ENCODE data around the gene PICK1.
"Not testable (repeated sequence)": the region's sequence is repeated elsewhere in the genome, so short reads cannot be mapped to it uniquely, and the experiment has no call there.

Gene PICK1

DNA sequence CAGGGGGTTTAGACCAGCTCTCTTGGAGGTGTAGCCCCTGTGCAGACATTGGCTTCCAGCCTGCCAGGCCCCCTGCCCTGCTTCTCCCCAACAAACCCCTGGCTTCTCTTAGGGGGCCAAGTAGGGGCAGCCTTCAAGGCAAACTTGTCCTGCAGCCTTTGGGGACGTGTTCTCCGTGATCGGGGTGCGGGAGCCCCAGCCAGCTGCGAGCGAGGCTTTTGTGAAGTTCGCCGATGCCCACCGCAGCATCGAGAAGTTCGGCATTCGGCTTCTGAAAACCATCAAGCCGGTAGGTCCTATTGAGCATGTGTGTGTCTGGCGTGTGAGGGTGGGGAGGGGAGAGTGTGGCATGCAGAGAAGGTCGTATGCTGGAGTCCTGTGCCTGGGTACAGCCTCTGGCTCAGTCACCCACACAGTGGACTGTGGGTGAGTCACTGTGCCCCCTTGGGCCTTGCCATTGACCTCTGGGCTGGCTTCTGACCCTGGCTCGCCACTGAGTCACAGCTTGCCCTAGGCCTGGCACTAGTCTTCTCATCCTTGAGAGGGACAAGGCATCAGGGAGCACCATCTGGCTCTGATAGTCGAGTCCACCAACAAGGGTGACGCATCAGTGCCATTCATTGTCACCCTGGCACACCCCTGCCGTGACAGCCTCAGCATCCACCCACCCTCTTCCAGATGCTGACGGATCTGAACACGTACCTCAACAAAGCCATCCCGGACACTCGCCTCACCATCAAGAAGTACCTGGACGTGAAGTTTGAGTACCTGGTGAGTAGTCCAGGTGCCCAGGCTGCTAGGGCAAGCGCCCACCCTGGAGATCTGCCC, 15.3 kb downstream of the PICK1 start:
- DNase-seq (ENCODE audit: extremely low spot score, insufficient read length, low read depth) (no peak), FAIRE-seq (no peak)

- FAIRE-seq: no peak
- no peak for DNase-seq (ENCODE audit: extremely low spot score, insufficient read length, low read depth)
Measured at GRCh38 chr22:38073150-38074130, 16.2 kb downstream of the PICK1 start.

- no peak for FAIRE-seq
- DNase-seq (ENCODE audit: extremely low spot score, insufficient read length, low read depth): no peak
Measured at GRCh38 chr22:38074181-38075104, 17.2 kb downstream of the PICK1 start.

DNA sequence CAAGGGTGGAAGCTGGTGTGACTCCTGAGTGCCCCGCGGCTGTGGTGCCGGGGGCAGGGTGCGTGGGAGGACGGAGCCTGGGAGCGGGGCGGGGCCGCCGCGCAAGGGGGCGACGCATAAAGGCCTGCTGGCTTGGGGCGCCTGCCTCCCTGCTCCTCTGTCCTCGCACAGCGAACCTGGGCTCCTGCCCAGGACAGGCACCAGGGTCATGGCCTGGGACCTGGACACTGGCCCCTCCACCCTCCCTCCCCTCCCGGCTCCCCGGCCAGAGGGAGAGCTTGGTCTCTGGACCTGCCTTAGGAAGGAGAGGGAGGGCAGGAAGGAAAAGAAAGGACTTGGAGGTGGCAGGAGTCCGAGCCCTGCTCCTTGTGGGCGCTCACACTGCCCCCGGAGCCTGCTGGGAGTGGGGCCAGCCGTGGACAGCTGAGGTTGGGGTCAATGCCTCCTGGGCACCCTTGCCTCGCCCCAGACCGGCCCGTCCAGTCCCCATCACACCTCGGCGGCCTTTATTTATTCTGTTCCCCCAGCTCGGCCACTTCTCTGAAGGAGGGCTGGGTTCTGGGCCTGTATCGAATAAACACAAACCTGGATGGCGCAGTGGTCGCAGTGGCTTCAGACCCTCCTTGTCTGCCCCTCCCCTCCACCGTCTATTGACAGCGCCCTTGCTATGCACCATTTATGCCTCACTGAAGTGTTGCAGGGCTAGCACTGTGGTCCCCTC, 18.1 kb downstream of the PICK1 start:
- DNase-seq (ENCODE audit: extremely low spot score, insufficient read length, low read depth): no peak
- FAIRE-seq: no peak

GRCh38 chr22:38075961-38076360, 18.8 kb downstream of the PICK1 start:
- no peak for FAIRE-seq

DNA sequence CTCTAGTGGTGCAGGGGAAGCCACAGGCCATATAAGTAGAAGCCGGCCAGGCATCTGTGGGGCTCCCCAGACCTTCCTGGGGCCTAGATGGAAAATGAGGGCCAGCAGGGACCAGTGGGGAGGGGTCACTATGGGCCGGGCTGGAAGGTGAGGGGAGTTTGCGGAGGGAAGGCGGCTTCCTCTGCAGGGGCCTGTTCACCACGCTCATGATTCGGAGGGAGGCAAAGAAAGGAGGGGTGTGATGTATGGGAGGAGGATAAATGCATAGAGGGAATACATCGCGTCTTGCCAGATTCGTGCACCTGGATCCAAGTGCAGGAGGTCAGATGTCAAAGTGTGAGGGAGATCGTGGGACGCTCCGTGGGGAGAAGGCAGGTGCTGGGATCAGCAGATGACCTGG, 19.9 kb downstream of the PICK1 start:
- DNase-seq (ENCODE audit: extremely low spot score, insufficient read length, low read depth) (no peak), FAIRE-seq (no peak)

More at GRCh38 chr22:38075961-38076360, 18.8 kb downstream of the PICK1 start:
- DNase-seq (ENCODE audit: extremely low spot score, insufficient read length, low read depth): no peak

GRCh38 chr22:38077595-38077994, 20.4 kb downstream of the PICK1 start:
- FAIRE-seq (no peak), DNase-seq (ENCODE audit: extremely low spot score, insufficient read length, low read depth) (no peak)

GRCh38 chr22:38078046-38078840, 21.0 kb downstream of the PICK1 start:
- no peak for FAIRE-seq
- no peak for DNase-seq (ENCODE audit: extremely low spot score, insufficient read length, low read depth)

DNA sequence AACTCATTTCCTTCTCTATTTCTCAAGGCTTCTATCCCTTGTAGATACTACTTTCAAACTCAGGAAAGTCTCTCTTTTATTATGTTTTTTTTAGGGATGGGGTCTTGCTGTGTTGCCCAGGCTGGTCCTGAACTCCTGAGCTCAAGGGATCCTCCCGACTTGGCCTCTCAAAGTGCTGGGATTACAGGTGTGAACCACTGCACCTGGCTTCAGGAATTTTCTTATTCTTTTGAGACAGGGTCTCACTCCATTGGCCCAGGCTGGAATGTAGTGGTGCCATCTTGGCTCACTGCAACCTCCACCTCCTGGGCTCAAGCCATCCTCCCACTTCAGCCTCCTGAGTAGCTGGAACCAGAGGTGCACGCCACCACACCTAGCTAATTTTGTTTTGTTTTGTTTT, 22.0 kb downstream of the PICK1 start:
- FAIRE-seq; DNase-seq (ENCODE audit: extremely low spot score, insufficient read length, low read depth): not testable (repeated sequence)

DNA sequence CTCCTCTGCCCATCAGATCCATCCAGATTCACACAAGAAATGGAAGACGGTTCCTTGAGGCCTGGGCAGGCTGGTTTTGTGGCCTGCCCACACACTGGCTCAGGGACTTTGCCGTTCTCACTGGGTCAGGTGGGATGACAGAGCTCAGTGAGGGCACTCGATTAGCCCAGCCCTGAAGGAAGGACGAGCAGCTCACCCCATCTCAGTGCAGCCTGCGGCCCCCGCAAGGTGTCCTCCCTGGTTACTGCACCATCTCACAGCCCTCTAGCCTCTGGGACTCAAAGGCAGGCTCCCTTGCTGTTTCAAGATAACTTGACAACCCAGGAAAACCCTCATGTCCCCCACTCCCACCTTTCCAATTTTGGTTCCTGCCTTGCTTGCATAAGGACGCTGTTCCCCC, 22.6 kb downstream of the PICK1 start:
- DNase-seq (ENCODE audit: extremely low spot score, insufficient read length, low read depth) (no peak), FAIRE-seq (no peak)

DNA sequence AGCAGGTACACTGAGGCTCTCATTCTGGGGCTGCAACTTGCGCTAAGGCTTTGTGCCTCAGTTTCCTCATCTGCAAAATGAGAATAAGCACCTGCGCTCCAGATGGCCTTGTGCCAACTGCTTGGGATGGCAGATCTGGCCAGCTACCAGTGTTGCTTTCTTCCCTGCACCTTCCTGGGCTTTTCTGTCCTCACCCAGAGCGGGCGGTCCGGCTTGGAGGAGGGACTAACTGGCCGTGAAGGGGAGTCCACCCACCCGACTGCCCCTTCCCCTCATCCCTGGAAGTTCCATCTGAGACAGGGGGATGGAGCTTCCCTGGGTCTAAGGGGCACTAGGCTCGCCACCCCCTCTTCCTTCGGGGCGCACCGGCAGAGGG, 23.3 kb downstream of the PICK1 start:
- FAIRE-seq: no peak
- no peak for DNase-seq (ENCODE audit: extremely low spot score, insufficient read length, low read depth)

DNA sequence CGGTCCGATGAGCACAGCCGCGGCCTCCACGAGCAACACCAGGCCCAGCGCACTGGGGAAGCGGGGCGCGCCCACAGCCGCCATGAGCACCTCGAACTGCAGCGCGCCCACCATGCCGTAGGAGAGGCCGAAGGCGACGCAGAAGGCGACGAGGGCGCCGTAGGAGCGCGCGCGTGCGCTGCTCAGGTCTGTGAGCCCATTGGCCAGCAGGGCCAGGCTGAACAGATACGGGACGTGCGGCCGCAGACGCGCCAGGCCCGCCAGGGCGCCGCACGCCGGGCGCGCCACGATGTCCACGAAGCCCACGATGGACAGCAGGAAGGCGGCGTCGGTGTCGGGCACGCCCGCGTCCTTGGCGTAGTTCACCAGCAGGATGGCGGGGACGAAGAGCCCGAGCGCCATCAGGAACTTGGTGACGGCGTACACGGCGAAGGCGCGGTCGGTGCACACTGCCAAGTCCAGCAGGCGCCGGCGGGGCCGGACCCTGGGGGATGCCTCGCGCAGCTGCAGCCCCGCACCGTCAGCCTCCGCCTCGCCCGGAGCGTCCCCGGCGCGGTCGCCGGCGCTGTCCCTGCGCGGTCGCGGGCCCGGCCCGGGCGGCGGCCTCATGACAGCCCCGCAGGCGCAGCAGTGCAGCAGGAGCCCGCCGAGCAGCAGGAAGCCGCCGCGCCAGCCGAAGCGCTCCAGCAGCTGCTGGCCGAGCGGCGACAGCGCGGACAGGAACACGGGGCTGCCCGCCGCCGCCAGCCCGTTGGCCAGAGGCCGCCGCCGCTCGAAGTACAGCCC, 23.8 kb downstream of the PICK1 start:
- FAIRE-seq: no peak

DNA sequence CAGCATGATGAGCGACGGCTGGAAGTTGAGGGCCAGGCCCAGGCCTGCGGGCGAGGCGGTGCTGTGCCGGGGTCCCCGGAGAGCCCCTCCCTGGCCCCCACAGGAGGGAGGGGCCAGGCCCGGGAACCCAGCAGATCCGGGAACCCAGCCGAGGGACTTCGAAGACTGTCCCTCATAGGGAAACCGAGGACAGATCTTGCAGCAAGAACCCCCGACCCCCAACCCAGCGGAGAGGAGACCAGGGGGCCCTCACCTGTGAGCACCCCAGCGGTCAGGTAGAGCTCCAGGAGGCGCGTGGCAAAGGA, 24.4 kb downstream of the PICK1 start:
- FAIRE-seq (no peak), DNase-seq (ENCODE audit: extremely low spot score, insufficient read length, low read depth) (no peak)

More for the DNA sequence above, 23.8 kb downstream of the PICK1 start:
- no peak for DNase-seq (ENCODE audit: extremely low spot score, insufficient read length, low read depth)

GRCh38 chr22:38081941-38082828, 25.0 kb downstream of the PICK1 start:
- DNase-seq (ENCODE audit: extremely low spot score, insufficient read length, low read depth) (no peak), FAIRE-seq (no peak)

DNA sequence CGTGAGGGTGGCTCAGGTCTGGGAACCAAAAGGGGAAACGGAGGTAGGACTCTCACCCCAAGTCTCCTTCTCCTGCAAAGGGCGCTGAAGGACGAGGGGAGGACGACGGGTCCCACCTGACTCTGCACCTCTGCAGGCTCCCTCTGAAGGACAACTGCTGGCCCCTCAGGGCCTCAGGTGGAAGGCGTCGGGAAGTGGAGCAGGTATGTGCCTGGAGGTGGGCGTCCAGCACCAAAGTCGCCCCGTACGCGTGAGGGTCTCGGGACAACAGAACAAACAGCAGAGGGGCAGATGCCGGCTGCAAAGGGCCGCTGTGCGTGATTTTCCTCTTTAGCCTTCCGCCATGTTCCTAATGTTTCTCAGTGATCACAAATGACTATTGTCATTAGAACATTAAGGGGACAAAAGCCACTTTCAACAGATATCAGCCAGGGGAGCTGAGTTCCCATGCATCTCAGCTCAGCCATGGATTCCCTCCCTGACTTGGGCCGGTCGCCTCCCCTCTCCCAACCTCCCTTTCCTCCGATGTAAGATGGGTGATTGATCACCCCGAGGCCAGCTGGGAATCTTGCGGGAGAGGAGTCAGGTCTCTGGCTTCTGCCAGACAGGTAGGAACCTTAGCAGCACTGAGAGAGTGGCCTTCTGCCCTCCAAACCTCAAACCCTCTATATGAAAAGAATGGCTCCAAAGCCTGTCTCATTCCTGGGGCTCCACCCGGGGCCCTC, 25.9 kb downstream of the PICK1 start:
- DNase-seq (ENCODE audit: extremely low spot score, insufficient read length, low read depth) (no peak), FAIRE-seq (no peak)

DNA sequence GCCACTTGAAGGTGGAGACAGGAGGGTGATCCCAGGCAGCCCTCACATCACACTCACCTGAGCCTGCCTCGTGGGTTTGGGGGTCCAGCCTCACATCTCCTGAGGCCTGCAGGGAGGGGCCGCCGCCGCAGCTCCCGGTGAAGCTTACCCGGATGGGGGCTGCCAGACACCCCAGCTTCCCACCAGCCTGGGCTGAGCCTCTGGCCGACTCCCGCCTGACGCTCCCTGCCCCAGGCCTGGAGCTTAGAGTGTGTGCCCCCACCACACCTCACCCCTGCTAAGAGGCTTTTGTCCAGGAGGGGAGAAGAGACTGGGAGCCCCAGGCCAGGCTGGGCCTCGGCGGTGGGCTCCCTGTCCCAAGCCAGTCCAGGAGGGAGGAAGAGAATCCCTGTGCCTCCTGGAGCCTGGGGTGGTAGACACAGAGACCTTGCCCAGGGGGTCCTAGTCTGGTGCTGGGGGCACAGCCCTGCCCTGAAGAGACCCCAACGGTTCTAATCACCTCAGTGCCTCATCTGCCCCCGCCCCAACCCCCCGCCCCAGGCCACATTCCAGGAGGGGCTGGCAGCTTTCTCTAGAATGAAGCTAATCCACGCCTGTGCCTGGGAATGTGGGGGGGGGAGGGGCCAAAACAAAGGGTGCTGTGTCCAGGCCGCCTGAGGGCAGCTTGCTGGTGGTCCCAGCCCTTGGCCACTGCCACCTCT, 26.9 kb downstream of the PICK1 start, which contains the start of gene SLC16A8:
SLC16A8 (minus strand) TSS at position 254 of the 701 bp plus-strand sequence. CDS start 1,311 bp downstream, outside the sequence.
- FAIRE-seq: no peak

More for the DNA sequence above, 26.9 kb downstream of the PICK1 start, which contains the start of gene SLC16A8:
- no peak for DNase-seq (ENCODE audit: extremely low spot score, insufficient read length, low read depth)
